WTC11 (cell line): Measurements from ENCODE around the gene RACK1. TPM values are rescaled to one million over a fixed set of nuclear protein-coding genes. Genes with fewer than 3 reads are reported as not detected.
A peak's percentile ranks its signal among the peaks of the same experiment; 100 is the strongest.

Source experiments
- ATAC-seq: fragments of 200-7000 bp; cut with Tn5 transposase; 2 replicates; pipeline ENCODE4 v1.10.0; 2021; ENCODE audit warnings: mild to moderate bottlenecking, moderate library complexity
- CTCF ChIA-PET: fragments of 300-600 bp; sonication (Branson Sonifier 250); formaldehyde crosslinking; loops from one replicate; lab custom pipeline; 2021; ENCODE audit warnings: antibody characterized with exemption; lab: Charles Lee
- POLR2A ChIA-PET: fragments of 350-600 bp; sonication (Branson Sonifier 250); formaldehyde crosslinking; loops from one replicate; lab custom pipeline; 2021; ENCODE audit warnings: antibody characterized with exemption; lab: Charles Lee
- DNase-seq: peaks from one replicate; pipeline ENCODE4 v3.0.0; 2021; ENCODE audit warnings: low spot score
- H3K27ac Mint-ChIP-seq: 2 replicates; pipeline ENCODE4 v1.8.0; 2021; ENCODE audit warnings: mixed read lengths
- H3K27me3 Mint-ChIP-seq: 2 replicates; pipeline ENCODE4 v1.8.0; 2021; ENCODE audit warnings: low read depth, mild to moderate bottlenecking, moderate library complexity, mixed read lengths
- H3K36me3 Mint-ChIP-seq: 2 replicates; pipeline ENCODE4 v1.8.0; 2021; ENCODE audit warnings: mixed read lengths
- H3K4me1 Mint-ChIP-seq: 2 replicates; pipeline ENCODE4 v1.8.0; 2022; ENCODE audit warnings: mixed read lengths
- H3K4me3 Mint-ChIP-seq: 2 replicates; pipeline ENCODE4 v1.8.0; 2021; ENCODE audit warnings: mild to moderate bottlenecking, moderate library complexity, mixed read lengths
- H3K9me3 Mint-ChIP-seq: 2 replicates; pipeline ENCODE4 v1.8.0; 2021; ENCODE audit warnings: mixed read lengths
- GTF2I ChIP-seq: fragments of 250-450 bp; sonication (Bioruptor Pico); conservative IDR thresholded peaks from 2 replicates; pipeline ENCODE4 v1.4.0; 2021; ENCODE audit warnings: mild to moderate bottlenecking
- NFYB ChIP-seq: sonication (generic); formaldehyde crosslinking; conservative IDR thresholded peaks from 2 replicates; pipeline ENCODE4 v1.8.0; 2022; ENCODE audit warnings: low read depth, missing genetic modification reagents
- NR1H2 ChIP-seq: sonication (generic); formaldehyde crosslinking; IDR thresholded peaks from 2 replicates; pipeline ENCODE4 v1.9.0; 2021; ENCODE audit warnings: mild to moderate bottlenecking, moderate library complexity, missing genetic modification reagents
- NR2C2 ChIP-seq: sonication (generic); formaldehyde crosslinking; IDR thresholded peaks from 2 replicates; pipeline ENCODE4 v1.8.0; 2022; ENCODE audit warnings: mild to moderate bottlenecking, missing genetic modification reagents
- SMAD3 ChIP-seq: sonication (generic); formaldehyde crosslinking; IDR thresholded peaks from 2 replicates; pipeline ENCODE4 v1.8.0; 2022; ENCODE audit warnings: missing genetic modification reagents, mild to moderate bottlenecking, borderline replicate concordance
- TEAD1 ChIP-seq: sonication (generic); formaldehyde crosslinking; IDR thresholded peaks from 2 replicates; pipeline ENCODE4 v1.8.0; 2022; ENCODE audit warnings: mild to moderate bottlenecking, missing genetic modification reagents
- TEAD4 ChIP-seq: sonication (generic); formaldehyde crosslinking; IDR thresholded peaks from 2 replicates; pipeline ENCODE4 v1.8.0; 2022; ENCODE audit warnings: mild to moderate bottlenecking, missing genetic modification reagents
- ZNF416 ChIP-seq: fragments of 250-450 bp; sonication (Bioruptor Pico); IDR thresholded peaks from 2 replicates; pipeline ENCODE4 v1.9.0; 2021; ENCODE audit warnings: mild to moderate bottlenecking, inconsistent platforms
- total RNA-seq: library from RNA; stranded (reverse); gene quantifications from 3 replicates; pipeline ENCODE4 v1.2.3, GENCODE V29; 2021
- TF ChIP-seq, protein P1 (sequence below): sonication (generic); formaldehyde crosslinking; IDR thresholded peaks from 2 replicates; pipeline ENCODE4 v1.8.1; 2023; ENCODE audit warnings: mild to moderate bottlenecking, missing genetic modification reagents, moderate library complexity
- TF ChIP-seq, protein P2 (sequence below): sonication (generic); formaldehyde crosslinking; IDR thresholded peaks from 2 replicates; pipeline ENCODE4 v1.8.1; 2022; ENCODE audit warnings: low read depth, mild to moderate bottlenecking, moderate library complexity, missing genetic modification reagents, borderline replicate concordance
- TF ChIP-seq, protein P3 (sequence below): fragments of 250-450 bp; sonication (Bioruptor Pico); conservative IDR thresholded peaks from 2 replicates; pipeline ENCODE4 v1.9.0; 2021; ENCODE audit warnings: mild to moderate bottlenecking
- TF ChIP-seq, protein P4 (sequence below): sonication (generic); formaldehyde crosslinking; IDR thresholded peaks from 2 replicates; pipeline ENCODE4 v1.8.1; 2023; ENCODE audit warnings: mild to moderate bottlenecking, missing genetic modification reagents
- TF ChIP-seq, protein P5 (sequence below): fragments of 200-600 bp; IDR thresholded peaks from 2 replicates; pipeline ENCODE4 v1.8.0; 2022; ENCODE audit warnings: antibody characterized with exemption
- TF ChIP-seq, protein P6 (sequence below): sonication (generic); formaldehyde crosslinking; IDR thresholded peaks from 2 replicates; pipeline ENCODE4 v1.8.0; 2023; ENCODE audit warnings: mild to moderate bottlenecking, missing genetic modification reagents
- TF ChIP-seq, protein P7 (sequence below): sonication (generic); formaldehyde crosslinking; IDR thresholded peaks from 2 replicates; pipeline ENCODE4 v1.8.1; 2022; ENCODE audit warnings: mild to moderate bottlenecking, moderate library complexity, missing genetic modification reagents
- TF ChIP-seq, protein P8 (sequence below): sonication (generic); formaldehyde crosslinking; IDR thresholded peaks from 2 replicates; pipeline ENCODE4 v1.8.0; 2022; ENCODE audit warnings: mild to moderate bottlenecking, missing genetic modification reagents

Gene RACK1
- total RNA-seq, 1 experiment from 2014 or later = 2,360 TPM

DNA sequence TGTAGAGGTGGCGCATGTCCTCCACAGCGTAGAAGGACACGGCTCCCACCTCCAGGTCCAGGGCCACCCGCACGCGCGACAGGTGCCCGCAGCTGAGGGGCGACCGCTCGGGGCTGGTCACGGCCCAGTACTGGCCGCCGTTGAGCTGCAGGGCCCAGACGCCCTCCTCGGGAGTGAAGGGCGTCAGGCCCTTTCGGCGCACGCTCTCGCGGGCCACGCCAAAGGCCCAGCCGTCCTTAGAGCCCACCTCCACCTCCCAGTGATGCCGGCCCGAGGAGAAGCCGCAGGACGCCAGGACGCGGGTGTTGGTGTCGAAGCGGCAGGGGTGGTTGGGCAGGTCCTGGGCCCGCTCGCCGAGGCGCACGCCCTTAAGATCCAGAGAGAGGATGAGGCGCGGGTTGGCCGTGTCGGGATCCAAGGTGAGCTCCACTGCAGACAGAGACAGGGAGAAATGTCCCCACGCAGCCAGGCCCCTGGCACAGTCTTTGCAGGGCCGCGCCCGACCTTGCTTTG is 48.4 kb downstream of the RACK1 start:
- ATAC-seq (no peak), DNase-seq (peak; percentile 22)
- H3K27ac Mint-ChIP-seq = no peak overlapping the region
- TF ChIP-seq, protein P1, sequence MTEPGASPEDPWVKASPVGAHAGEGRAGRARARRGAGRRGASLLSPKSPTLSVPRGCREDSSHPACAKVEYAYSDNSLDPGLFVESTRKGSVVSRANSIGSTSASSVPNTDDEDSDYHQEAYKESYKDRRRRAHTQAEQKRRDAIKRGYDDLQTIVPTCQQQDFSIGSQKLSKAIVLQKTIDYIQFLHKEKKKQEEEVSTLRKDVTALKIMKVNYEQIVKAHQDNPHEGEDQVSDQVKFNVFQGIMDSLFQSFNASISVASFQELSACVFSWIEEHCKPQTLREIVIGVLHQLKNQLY = no peak
- TF ChIP-seq, protein P2, sequence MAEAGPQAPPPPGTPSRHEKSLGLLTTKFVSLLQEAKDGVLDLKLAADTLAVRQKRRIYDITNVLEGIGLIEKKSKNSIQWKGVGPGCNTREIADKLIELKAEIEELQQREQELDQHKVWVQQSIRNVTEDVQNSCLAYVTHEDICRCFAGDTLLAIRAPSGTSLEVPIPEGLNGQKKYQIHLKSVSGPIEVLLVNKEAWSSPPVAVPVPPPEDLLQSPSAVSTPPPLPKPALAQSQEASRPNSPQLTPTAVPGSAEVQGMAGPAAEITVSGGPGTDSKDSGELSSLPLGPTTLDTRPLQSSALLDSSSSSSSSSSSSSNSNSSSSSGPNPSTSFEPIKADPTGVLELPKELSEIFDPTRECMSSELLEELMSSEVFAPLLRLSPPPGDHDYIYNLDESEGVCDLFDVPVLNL (CRISPR knock-in tag) = no peak
- TF ChIP-seq, protein P3, sequence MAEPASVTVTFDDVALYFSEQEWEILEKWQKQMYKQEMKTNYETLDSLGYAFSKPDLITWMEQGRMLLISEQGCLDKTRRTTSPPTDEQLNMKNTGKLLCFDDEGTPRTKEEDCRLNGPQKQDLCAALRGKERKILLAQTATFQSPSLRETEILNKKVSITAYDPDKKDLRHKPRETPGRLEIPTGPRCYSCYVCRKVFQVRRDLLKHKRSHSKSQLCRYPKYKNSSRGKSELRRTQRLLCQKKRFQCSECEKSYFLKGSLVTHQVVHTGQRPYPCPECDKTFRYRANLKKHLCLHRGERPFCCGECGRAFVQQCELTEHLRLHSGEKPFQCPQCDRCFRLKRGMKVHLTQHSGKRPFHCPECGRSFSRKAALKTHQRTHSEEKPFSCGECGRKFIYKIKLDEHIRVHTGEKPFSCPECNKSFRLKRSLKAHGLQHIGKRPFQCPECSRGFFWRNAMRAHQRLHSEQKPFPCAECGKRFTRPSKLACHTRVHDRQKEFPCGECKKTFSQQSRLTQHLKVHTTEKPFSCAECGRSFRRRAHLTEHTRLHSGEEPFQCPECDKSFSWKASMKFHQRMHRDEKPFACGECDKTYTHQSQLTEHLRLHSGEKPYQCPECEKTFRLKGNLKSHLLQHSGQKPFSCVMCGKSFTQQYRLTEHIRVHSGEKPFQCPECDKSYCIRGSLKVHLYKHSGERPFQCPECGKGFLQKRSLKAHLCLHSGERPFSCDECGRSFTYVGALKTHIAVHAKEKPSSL = no peak
- TF ChIP-seq SMAD3 (no peak), NR2C2 (CRISPR knock-in tag) (no peak)
- TF ChIP-seq, protein P4, sequence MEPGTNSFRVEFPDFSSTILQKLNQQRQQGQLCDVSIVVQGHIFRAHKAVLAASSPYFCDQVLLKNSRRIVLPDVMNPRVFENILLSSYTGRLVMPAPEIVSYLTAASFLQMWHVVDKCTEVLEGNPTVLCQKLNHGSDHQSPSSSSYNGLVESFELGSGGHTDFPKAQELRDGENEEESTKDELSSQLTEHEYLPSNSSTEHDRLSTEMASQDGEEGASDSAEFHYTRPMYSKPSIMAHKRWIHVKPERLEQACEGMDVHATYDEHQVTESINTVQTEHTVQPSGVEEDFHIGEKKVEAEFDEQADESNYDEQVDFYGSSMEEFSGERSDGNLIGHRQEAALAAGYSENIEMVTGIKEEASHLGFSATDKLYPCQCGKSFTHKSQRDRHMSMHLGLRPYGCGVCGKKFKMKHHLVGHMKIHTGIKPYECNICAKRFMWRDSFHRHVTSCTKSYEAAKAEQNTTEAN (CRISPR knock-in tag) = no peak
- CTCF ChIA-PET = interaction anchor here (0.6 to 2.1 kb wide), 4 partner anchors 10 to 422 kb away, joined by 3 to 9 read pairs (median 3); partner anchors contain the start of gene TRIM7
- H3K27me3 Mint-ChIP-seq = peaks cover 31% of the 10 kb centered on the region
- H3K4me1 Mint-ChIP-seq = peaks cover 43% of the 10 kb centered on the region
- H3K36me3 Mint-ChIP-seq = 0 out of 2 replicates have a peak, but pooled peaks cover under 1% of the 10 kb centered on the region
- H3K9me3 Mint-ChIP-seq = no peaks in the 10 kb centered on the region
- POLR2A ChIA-PET = no interaction called here
- H3K4me3 Mint-ChIP-seq = no peak overlapping the region

DNA sequence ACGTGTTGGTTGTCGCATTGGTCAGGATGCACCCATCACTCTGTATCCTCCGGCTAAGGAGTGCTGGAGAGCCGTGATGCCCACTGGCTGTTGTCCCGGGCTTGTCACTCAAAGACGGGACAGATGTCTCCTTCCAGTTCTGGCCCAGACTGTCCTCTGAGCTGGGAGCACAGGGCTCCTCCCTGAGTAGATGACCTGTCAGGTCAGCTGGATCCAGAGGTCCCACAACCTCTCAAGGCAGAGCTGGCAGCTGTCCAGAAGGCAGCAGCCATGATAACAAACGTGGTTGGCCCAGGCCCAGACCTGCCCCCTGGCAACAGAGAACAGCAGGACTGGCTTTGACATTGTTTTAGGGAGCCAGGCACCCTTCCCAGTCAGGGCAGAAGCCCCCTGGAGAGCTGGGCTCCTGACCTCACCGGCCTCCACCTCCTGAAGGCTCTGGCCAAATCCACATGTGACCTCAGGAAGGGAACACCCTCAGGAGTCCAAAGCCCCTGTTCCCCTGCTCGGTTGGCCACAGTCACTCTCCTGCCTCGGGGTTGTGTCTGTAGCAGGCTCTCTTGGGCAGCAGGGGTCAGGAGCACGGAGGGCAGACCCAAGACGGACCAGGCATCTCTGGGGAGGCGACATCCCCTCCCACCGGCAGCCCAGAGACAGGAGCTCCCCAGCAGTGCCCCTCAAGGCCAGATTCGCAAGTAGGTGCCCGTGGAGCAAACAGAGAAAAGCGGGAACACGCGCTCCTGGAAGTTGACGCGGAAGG is 49.0 kb downstream of the RACK1 start:
- peaks cover 31% of the 10 kb centered on the region for H3K27me3 Mint-ChIP-seq
- no peaks in the 10 kb centered on the region for H3K9me3 Mint-ChIP-seq
- no peak overlapping the region for H3K27ac Mint-ChIP-seq
- POLR2A ChIA-PET = no interaction called here
- peak; percentile 37 for DNase-seq
- no peak overlapping the region for H3K4me3 Mint-ChIP-seq
- TF ChIP-seq, protein P5, sequence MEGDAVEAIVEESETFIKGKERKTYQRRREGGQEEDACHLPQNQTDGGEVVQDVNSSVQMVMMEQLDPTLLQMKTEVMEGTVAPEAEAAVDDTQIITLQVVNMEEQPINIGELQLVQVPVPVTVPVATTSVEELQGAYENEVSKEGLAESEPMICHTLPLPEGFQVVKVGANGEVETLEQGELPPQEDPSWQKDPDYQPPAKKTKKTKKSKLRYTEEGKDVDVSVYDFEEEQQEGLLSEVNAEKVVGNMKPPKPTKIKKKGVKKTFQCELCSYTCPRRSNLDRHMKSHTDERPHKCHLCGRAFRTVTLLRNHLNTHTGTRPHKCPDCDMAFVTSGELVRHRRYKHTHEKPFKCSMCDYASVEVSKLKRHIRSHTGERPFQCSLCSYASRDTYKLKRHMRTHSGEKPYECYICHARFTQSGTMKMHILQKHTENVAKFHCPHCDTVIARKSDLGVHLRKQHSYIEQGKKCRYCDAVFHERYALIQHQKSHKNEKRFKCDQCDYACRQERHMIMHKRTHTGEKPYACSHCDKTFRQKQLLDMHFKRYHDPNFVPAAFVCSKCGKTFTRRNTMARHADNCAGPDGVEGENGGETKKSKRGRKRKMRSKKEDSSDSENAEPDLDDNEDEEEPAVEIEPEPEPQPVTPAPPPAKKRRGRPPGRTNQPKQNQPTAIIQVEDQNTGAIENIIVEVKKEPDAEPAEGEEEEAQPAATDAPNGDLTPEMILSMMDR = no peak
- TF ChIP-seq TEAD1 (no peak), GTF2I (CRISPR knock-in tag) (no peak)
- TF ChIP-seq, all 79 proteins: peak for 0
- 0 out of 2 replicates have a peak, but pooled peaks cover 3% of the 10 kb centered on the region for H3K36me3 Mint-ChIP-seq
- CTCF ChIA-PET = interaction anchor here (0.6 to 2.1 kb wide), 4 partner anchors 10 to 421 kb away, joined by 3 to 9 read pairs (median 3); partner anchors contain the start of gene TRIM7
- ATAC-seq = no peak; the same call in 1 of the 2 replicates
- peaks cover 39% of the 10 kb centered on the region for H3K4me1 Mint-ChIP-seq

DNA sequence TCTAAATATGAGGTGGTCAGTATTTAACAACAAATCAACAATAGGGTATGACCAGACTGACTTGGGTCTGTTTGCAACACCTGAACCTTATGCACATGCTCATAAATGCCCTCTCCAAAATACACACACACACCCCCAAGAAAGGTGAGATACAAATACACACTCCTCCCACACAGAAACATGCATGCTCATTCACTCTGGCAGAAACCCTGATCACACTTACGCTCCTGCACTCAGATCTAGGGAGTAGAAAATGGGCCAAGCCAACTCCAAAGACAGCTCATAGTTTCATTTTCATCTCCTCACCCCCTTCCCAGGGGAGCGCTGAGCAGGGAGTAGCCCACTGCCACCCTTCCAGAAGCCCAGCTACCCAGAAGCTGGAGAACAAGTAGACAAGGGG is 50.0 kb downstream of the RACK1 start:
- 0 out of 2 replicates have a peak, but pooled peaks cover 3% of the 10 kb centered on the region for H3K36me3 Mint-ChIP-seq
- H3K27ac Mint-ChIP-seq = no peak overlapping the region
- ChIA-PET POLR2A (no interaction called here), CTCF (interaction anchor here (2.1 kb wide), 1 partner anchor 11 kb away, joined by 9 read pairs; the partner anchor contains the start of gene TRIM7)
- no peaks in the 10 kb centered on the region for H3K9me3 Mint-ChIP-seq
- peaks cover 33% of the 10 kb centered on the region for H3K27me3 Mint-ChIP-seq
- DNase-seq = no peak
- no peak overlapping the region for H3K4me3 Mint-ChIP-seq
- peaks cover 30% of the 10 kb centered on the region for H3K4me1 Mint-ChIP-seq
- ATAC-seq = no peak
- TF ChIP-seq GTF2I (CRISPR knock-in tag) (no peak), NR2C2 (CRISPR knock-in tag) (no peak), ZNF416 (no peak), NFYB (CRISPR knock-in tag) (no peak), NR1H2 (CRISPR knock-in tag) (no peak), TEAD4 (no peak)
- TF ChIP-seq, protein P6, sequence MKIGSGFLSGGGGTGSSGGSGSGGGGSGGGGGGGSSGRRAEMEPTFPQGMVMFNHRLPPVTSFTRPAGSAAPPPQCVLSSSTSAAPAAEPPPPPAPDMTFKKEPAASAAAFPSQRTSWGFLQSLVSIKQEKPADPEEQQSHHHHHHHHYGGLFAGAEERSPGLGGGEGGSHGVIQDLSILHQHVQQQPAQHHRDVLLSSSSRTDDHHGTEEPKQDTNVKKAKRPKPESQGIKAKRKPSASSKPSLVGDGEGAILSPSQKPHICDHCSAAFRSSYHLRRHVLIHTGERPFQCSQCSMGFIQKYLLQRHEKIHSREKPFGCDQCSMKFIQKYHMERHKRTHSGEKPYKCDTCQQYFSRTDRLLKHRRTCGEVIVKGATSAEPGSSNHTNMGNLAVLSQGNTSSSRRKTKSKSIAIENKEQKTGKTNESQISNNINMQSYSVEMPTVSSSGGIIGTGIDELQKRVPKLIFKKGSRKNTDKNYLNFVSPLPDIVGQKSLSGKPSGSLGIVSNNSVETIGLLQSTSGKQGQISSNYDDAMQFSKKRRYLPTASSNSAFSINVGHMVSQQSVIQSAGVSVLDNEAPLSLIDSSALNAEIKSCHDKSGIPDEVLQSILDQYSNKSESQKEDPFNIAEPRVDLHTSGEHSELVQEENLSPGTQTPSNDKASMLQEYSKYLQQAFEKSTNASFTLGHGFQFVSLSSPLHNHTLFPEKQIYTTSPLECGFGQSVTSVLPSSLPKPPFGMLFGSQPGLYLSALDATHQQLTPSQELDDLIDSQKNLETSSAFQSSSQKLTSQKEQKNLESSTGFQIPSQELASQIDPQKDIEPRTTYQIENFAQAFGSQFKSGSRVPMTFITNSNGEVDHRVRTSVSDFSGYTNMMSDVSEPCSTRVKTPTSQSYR = no peak
- TF ChIP-seq, protein P7, sequence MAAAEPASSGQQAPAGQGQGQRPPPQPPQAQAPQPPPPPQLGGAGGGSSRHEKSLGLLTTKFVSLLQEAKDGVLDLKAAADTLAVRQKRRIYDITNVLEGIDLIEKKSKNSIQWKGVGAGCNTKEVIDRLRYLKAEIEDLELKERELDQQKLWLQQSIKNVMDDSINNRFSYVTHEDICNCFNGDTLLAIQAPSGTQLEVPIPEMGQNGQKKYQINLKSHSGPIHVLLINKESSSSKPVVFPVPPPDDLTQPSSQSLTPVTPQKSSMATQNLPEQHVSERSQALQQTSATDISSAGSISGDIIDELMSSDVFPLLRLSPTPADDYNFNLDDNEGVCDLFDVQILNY = no peak
- TF ChIP-seq, protein P8, sequence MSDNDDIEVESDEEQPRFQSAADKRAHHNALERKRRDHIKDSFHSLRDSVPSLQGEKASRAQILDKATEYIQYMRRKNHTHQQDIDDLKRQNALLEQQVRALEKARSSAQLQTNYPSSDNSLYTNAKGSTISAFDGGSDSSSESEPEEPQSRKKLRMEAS = no peak
